AG20443 (cell line): Measurements from ENCODE around the gene CELA1.
"Not testable (repeated sequence)": the region's sequence is repeated elsewhere in the genome, so short reads cannot be mapped to it uniquely, and the experiment has no call there.

Experiments
- DNase-seq: peaks from one replicate; pipeline ENCODE4 v3.0.0; 2012; ENCODE audit warnings: low spot score, mixed read lengths

CELA1 gene

GRCh38 chr12:51318057-51318806 lies 28.2 kb downstream of the CELA1 start:
- not testable (repeated sequence) for DNase-seq

GRCh38 chr12:51311389-51311788 lies 35.1 kb downstream of the CELA1 start:
- no peak for DNase-seq

- peak; percentile 87 for DNase-seq
These were observed 38.6 kb downstream of the CELA1 start for GRCh38 chr12:51307655-51308593.

GRCh38 chr12:51306507-51306906 lies 40.0 kb downstream of the CELA1 start:
- DNase-seq = no peak

GRCh38 chr12:51300768-51301167 lies 45.7 kb downstream of the CELA1 start:
- not testable (repeated sequence) for DNase-seq

GRCh38 chr12:51295651-51296050 lies 50.8 kb downstream of the CELA1 start:
- no peak for DNase-seq

- not testable (repeated sequence) for DNase-seq
These were observed 52.4 kb downstream of the CELA1 start for GRCh38 chr12:51294097-51294496.

- DNase-seq = no peak
These were observed 52.8 kb downstream of the CELA1 start for GRCh38 chr12:51293696-51294095.

GRCh38 chr12:51291603-51292513 lies 54.6 kb downstream of the CELA1 start:
- not testable (repeated sequence) for DNase-seq

GRCh38 chr12:51285843-51286242 lies 60.6 kb downstream of the CELA1 start:
- no peak for DNase-seq

- DNase-seq = peak; percentile 65
These were observed 65.1 kb downstream of the CELA1 start for GRCh38 chr12:51281202-51281924.
